NCI-H524 treated with DMSO at 0.1 percent for 48 hours (cell line): ENCODE data around the gene NSUN5.
"Not testable (repeated sequence)": the region's sequence is repeated elsewhere in the genome, so short reads cannot be mapped to it uniquely, and the experiment has no call there.

Source experiments
- DNase-seq: peaks from one replicate; lab custom pipeline; 2025; lab: John Stamatoyannopoulos, UW

Gene NSUN5

GRCh38 chr7:73308665-73309214 lies at the start of gene NSUN5:
Gene NSUN5 (minus strand): TSS chr7:73308826. CDS start chr7:73308790, 36 bp downstream.
- DNase-seq: peak; percentile 49

GRCh38 chr7:73356159-73356558 lies 47.5 kb upstream of the NSUN5 start:
- DNase-seq: no peak

GRCh38 chr7:73354821-73355220 lies 46.2 kb upstream of the NSUN5 start:
- no peak for DNase-seq

- no peak for DNase-seq
Observed at GRCh38 chr7:73354196-73354595, 45.6 kb upstream of the NSUN5 start.

- DNase-seq: no peak
Observed at GRCh38 chr7:73353243-73353642, 44.6 kb upstream of the NSUN5 start.

GRCh38 chr7:73352784-73353183 lies 44.2 kb upstream of the NSUN5 start:
- DNase-seq: no peak

GRCh38 chr7:73351447-73352167 lies 43.0 kb upstream of the NSUN5 start:
- DNase-seq: no peak

GRCh38 chr7:73350306-73351068 lies 41.9 kb upstream of the NSUN5 start:
- DNase-seq: no peak

GRCh38 chr7:73349763-73350162 lies 41.1 kb upstream of the NSUN5 start:
- DNase-seq: no peak

GRCh38 chr7:73345951-73346350 lies 37.3 kb upstream of the NSUN5 start:
- no peak for DNase-seq

GRCh38 chr7:73345538-73345937 lies 36.9 kb upstream of the NSUN5 start:
- no peak for DNase-seq

- DNase-seq: no peak
Observed at GRCh38 chr7:73343671-73344380, 35.2 kb upstream of the NSUN5 start.

- no peak for DNase-seq
Observed at GRCh38 chr7:73342645-73343044, 34.0 kb upstream of the NSUN5 start.

GRCh38 chr7:73341877-73342276 lies 33.3 kb upstream of the NSUN5 start:
- no peak for DNase-seq

- no peak for DNase-seq
Observed at GRCh38 chr7:73340514-73340913, 31.9 kb upstream of the NSUN5 start.

GRCh38 chr7:73338321-73338720 lies 29.7 kb upstream of the NSUN5 start:
- no peak for DNase-seq

GRCh38 chr7:73332447-73332846 lies 23.8 kb upstream of the NSUN5 start:
- DNase-seq: no peak

- no peak for DNase-seq
Observed at GRCh38 chr7:73330772-73331171, 22.1 kb upstream of the NSUN5 start.

GRCh38 chr7:73329861-73330581 lies 21.4 kb upstream of the NSUN5 start:
- DNase-seq: no peak

- DNase-seq: no peak
Observed at GRCh38 chr7:73328696-73329095, 20.1 kb upstream of the NSUN5 start.

- not testable (repeated sequence) for DNase-seq
Observed at GRCh38 chr7:73327922-73328321, 19.3 kb upstream of the NSUN5 start, which contains the start of the genes FKBP6 and TRIM50. Gene FKBP6 (plus strand): TSS chr7:73328161. CDS start chr7:73328429, 268 bp downstream. Gene TRIM50 (minus strand): TSS chr7:73328082. CDS start chr7:73324787, 3,295 bp downstream.

GRCh38 chr7:73327449-73327848 lies 18.8 kb upstream of the NSUN5 start:
- DNase-seq: not testable (repeated sequence)
